WTC11 (cell line): ENCODE data around the gene ITGA1.

Source experiments
- ATF6 ChIP-seq: sonication (generic); formaldehyde crosslinking; IDR thresholded peaks from 2 replicates; pipeline ENCODE4 v1.8.1; 2023; ENCODE audit warnings: mild to moderate bottlenecking, missing genetic modification reagents
- CTCF ChIP-seq: fragments of 200-600 bp; IDR thresholded peaks from 2 replicates; pipeline ENCODE4 v1.8.0; 2022; ENCODE audit warnings: antibody characterized with exemption
- EMX1 ChIP-seq: fragments of 250-450 bp; sonication (Bioruptor Pico); IDR thresholded peaks from 2 replicates; pipeline ENCODE4 v1.8.0; 2021; ENCODE audit warnings: mild to moderate bottlenecking
- ESRRA ChIP-seq: sonication (generic); formaldehyde crosslinking; IDR thresholded peaks from 2 replicates; pipeline ENCODE4 v1.8.1; 2022; ENCODE audit warnings: mild to moderate bottlenecking, missing genetic modification reagents, borderline replicate concordance
- FOXK1 ChIP-seq: sonication (generic); formaldehyde crosslinking; IDR thresholded peaks from 2 replicates; pipeline ENCODE4 v1.8.0; 2022; ENCODE audit warnings: mild to moderate bottlenecking, moderate library complexity, missing genetic modification reagents
- FOXP4 ChIP-seq: sonication (generic); formaldehyde crosslinking; IDR thresholded peaks from 2 replicates; pipeline ENCODE4 v1.8.0; 2022; ENCODE audit warnings: mild to moderate bottlenecking, missing genetic modification reagents
- GTF2I ChIP-seq: fragments of 250-450 bp; sonication (Bioruptor Pico); conservative IDR thresholded peaks from 2 replicates; pipeline ENCODE4 v1.4.0; 2021; ENCODE audit warnings: mild to moderate bottlenecking
- MAX ChIP-seq: sonication (generic); formaldehyde crosslinking; IDR thresholded peaks from 2 replicates; pipeline ENCODE4 v1.8.0; 2022; ENCODE audit warnings: mild to moderate bottlenecking, missing genetic modification reagents
- NR3C1 ChIP-seq: sonication (generic); formaldehyde crosslinking; conservative IDR thresholded peaks from 2 replicates; pipeline ENCODE4 v1.8.1; 2023; ENCODE audit warnings: low read depth, mild to moderate bottlenecking, missing genetic modification reagents
- TCF7 ChIP-seq: sonication (generic); formaldehyde crosslinking; IDR thresholded peaks from 2 replicates; pipeline ENCODE4 v1.8.0; 2022; ENCODE audit warnings: mild to moderate bottlenecking, low read depth, missing genetic modification reagents, moderate library complexity
- ZNF138 ChIP-seq: sonication (generic); formaldehyde crosslinking; conservative IDR thresholded peaks from 2 replicates; pipeline ENCODE4 v1.8.1; 2022; ENCODE audit warnings: mild to moderate bottlenecking, moderate library complexity, missing genetic modification reagents

GRCh38 chr5:52994266-52994665, 206.6 kb downstream of the ITGA1 start:
- no peak for TF ChIP-seq ATF6 (CRISPR knock-in tag)
- TF ChIP-seq CTCF, result no peak
- TF ChIP-seq ESRRA (CRISPR knock-in tag), result no peak
- TF ChIP-seq NR3C1, result no peak
- no peak for TF ChIP-seq MAX
- no peak for TF ChIP-seq EMX1 (CRISPR knock-in tag)
- TF ChIP-seq GTF2I (CRISPR knock-in tag), result no peak
- no peak for TF ChIP-seq TCF7 (CRISPR knock-in tag)
- TF ChIP-seq ZNF138 (CRISPR knock-in tag), result no peak
- TF ChIP-seq FOXK1 (CRISPR knock-in tag), result no peak
- no peak for TF ChIP-seq FOXP4
